Endothelial cell of umbilical vein (primary cell): ENCODE results near the gene ZC3H12C. TPM values are rescaled to one million over a fixed set of nuclear protein-coding genes. Genes with fewer than 3 reads are reported as not detected.
A peak's percentile ranks its signal among the peaks of the same experiment; 100 is the strongest.
"Not testable (repeated sequence)": the region's sequence is repeated elsewhere in the genome, so short reads cannot be mapped to it uniquely, and the experiment has no call there.

Experiments
- BruUV-seq: library from RNA; stranded (reverse); fragments of 400-500 nt; replicated peaks from 2 replicates; lab custom pipeline; 2021; lab: Mats Ljungman, UMichigan
- CTCF ChIA-PET: fragments of 300-600, 350-600 bp; sonication (Branson Sonifier 250); formaldehyde crosslinking; loops from one replicate; lab custom pipeline; 2021; ENCODE audit warnings: antibody characterized with exemption, inconsistent platforms; lab: Charles Lee
- POLR2A ChIA-PET: fragments of 300-600, 350-600 bp; sonication (Branson Sonifier 250); formaldehyde crosslinking; loops from one replicate; lab custom pipeline; 2021; ENCODE audit warnings: antibody characterized with exemption, inconsistent platforms; lab: Charles Lee
- DNase-seq: peaks from one replicate; pipeline ENCODE4 v3.0.0-alpha.2; 2011; ENCODE audit warnings: low read depth, low spot score
- FAIRE-seq: peaks from 2 replicates; lab custom pipeline; 2011; peaks lifted over from hg19 to GRCh38; lab: Jason Lieb, UNC
- H2AFZ ChIP-seq: 2 replicates; pipeline ENCODE4 v1.6.0; 2012; ENCODE audit warnings: low read depth, low read length, control low read depth, inconsistent platforms
- H3K27ac ChIP-seq: 2 replicates; pipeline ENCODE4 v1.5.1; 2011; ENCODE audit warnings: low read depth, mild to moderate bottlenecking, control low read depth, low read length, moderate library complexity; ENCODE audit not compliant: insufficient read depth
- H3K27me3 ChIP-seq, 2 experiments: 2 replicates each; pipeline versions ENCODE4 v1.6.0 to v1.6.1; 2011; ENCODE audit warnings: low read length in 2 of 2, mixed read lengths in 1 of 2; ENCODE audit not compliant: control insufficient read depth in 2 of 2, insufficient read depth in 2 of 2
- H3K36me3 ChIP-seq, 2 experiments: 2 replicates in 1 of 2; 3 replicates in 1 of 2; pipeline ENCODE4 v1.5.1; 2011; ENCODE audit warnings: low read length in 2 of 2, mild to moderate bottlenecking in 1 of 2, moderate library complexity in 1 of 2; ENCODE audit not compliant: control insufficient read depth in 2 of 2, insufficient read depth in 2 of 2; ENCODE audit errors: extremely low read depth in 1 of 2
- H3K4me1 ChIP-seq: 3 replicates; pipeline ENCODE4 v1.5.1; 2011; ENCODE audit warnings: mild to moderate bottlenecking, low read length; ENCODE audit not compliant: control insufficient read depth, insufficient read depth; ENCODE audit errors: extremely low read depth
- H3K4me2 ChIP-seq: 2 replicates; pipeline ENCODE4 v1.6.1; 2011; ENCODE audit warnings: low read length, control low read depth, mixed read lengths; ENCODE audit not compliant: insufficient read depth
- H3K4me3 ChIP-seq, 3 experiments: fragments of 200-600 bp in 1 of 3; sonication (generic), shearing (Covaris generic) in 1 of 3; replicated peaks in 1 of 3; 2 replicates each; pipeline ENCODE4 v1.5.1; 2011 to 2016; ENCODE audit warnings: control low read depth in 3 of 3, low read length in 3 of 3, mild to moderate bottlenecking in 2 of 3, inconsistent platforms in 1 of 3, low read depth in 1 of 3, moderate library complexity in 1 of 3; ENCODE audit not compliant: insufficient read depth in 1 of 3
- H3K79me2 ChIP-seq: 2 replicates; pipeline ENCODE4 v1.6.0; 2012; ENCODE audit warnings: low read length, inconsistent platforms; ENCODE audit not compliant: control insufficient read depth, insufficient read depth
- H3K9ac ChIP-seq: replicated peaks from 2 replicates; pipeline ENCODE3; 2011; ENCODE audit warnings: low read length, control low read depth; ENCODE audit not compliant: insufficient read depth; ENCODE audit errors: extremely low read depth
- H3K9me1 ChIP-seq: replicated peaks from 3 replicates; pipeline ENCODE4 v1.6.0; 2011; ENCODE audit warnings: mild to moderate bottlenecking, low read length; ENCODE audit not compliant: control insufficient read depth, insufficient read depth; ENCODE audit errors: extremely low read depth
- H3K9me3 ChIP-seq: replicated peaks from 2 replicates; pipeline ENCODE4 v1.5.1; 2012; ENCODE audit warnings: low read length, inconsistent platforms; ENCODE audit not compliant: control insufficient read depth, insufficient read depth
- H4K20me1 ChIP-seq: replicated peaks from 2 replicates; pipeline ENCODE3; 2011; ENCODE audit warnings: mild to moderate bottlenecking, low read length; ENCODE audit not compliant: control insufficient read depth, insufficient read depth; ENCODE audit errors: extremely low read depth
- FOS ChIP-seq: IDR thresholded peaks from 2 replicates; pipeline ENCODE4 v1.6.1; 2011; ENCODE audit warnings: mild to moderate bottlenecking, low read length, moderate library complexity, borderline replicate concordance; ENCODE audit not compliant: insufficient read depth
- GATA2 ChIP-seq: IDR thresholded peaks from 2 replicates; pipeline ENCODE4 v1.7.0; 2011; ENCODE audit warnings: low read depth, mild to moderate bottlenecking, moderate library complexity, mixed read lengths, low read length; ENCODE audit not compliant: insufficient read length, insufficient read depth
- JUN ChIP-seq: IDR thresholded peaks from 2 replicates; pipeline ENCODE4 v1.6.1; 2011; ENCODE audit warnings: borderline replicate concordance, low read depth; ENCODE audit not compliant: insufficient read length, insufficient read depth
- POLR2AphosphoS5 ChIP-seq: IDR thresholded peaks from 2 replicates; pipeline ENCODE4 v1.6.1; 2012; ENCODE audit warnings: low read depth, mild to moderate bottlenecking, control low read depth, low read length, moderate library complexity; ENCODE audit not compliant: insufficient read depth
- dilution Hi-C: fragments of 300-500 bp; cut with MboI; formaldehyde crosslinking; loops from one replicate; pipeline ENCODE4 v1.15.0; 2019; ENCODE audit warnings: low sequenced_read_pairs; ENCODE audit not compliant: extremely low pct_ligation_motif_present
- intact Hi-C: fragments of 100-400 bp; cut with micrococcal nuclease; formaldehyde crosslinking; loops from one replicate; pipeline ENCODE4 v1.10.0; 2022
- polyA plus RNA-seq, 4 experiments: library from polyadenylated mRNA; depleted of rRNA in 3 of 4; stranded (reverse) in 3 of 4; unstranded in 1 of 4; fragments of >200 nt; gene quantifications; 2 replicates each; pipeline versions ENCODE4 v1.2.1 to v1.2.3, GENCODE V29; 2011 to 2012; ENCODE audit warnings: missing spikeins in 1 of 4
- total RNA-seq: library from RNA; stranded (reverse); gene quantifications from 2 replicates; pipeline ENCODE4 v1.2.3, GENCODE V29; 2021

The ZC3H12C gene
- total and polyA plus RNA-seq, 2 donors (not counting 3 experiments of a cell fraction or from before 2014, with no cell fraction given), result 5.5 to 14.7 TPM

GRCh38 chr11:110192604-110193282 is 99.6 kb downstream of the ZC3H12C start:
- FAIRE-seq, intact Hi-C loops: not testable (repeated sequence)

DNA sequence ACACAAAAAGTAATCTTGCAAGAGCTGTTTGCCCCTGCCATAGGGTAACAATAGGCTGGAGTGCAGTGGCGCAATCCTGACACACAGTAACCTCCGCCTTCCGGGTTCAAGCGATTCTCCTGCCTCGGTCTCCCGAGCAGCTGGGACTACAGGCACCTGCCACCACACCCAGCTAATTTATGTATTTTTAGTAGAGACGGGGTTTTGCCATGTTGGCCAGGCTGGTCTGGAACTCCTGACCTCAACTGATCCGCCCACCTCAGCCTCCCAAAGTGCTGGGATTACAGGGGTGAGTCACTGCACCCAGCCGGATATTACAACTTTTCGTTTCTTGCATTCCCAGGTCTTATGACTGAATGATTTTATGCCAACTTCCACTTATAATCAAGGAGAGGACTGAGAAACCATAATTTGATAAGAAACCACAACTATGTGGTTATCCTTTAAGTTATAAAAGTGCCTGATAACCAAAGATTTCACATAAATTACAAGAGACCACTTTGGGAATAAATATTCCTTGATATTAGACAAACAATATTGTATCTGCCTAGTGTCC is 101.1 kb downstream of the ZC3H12C start:
- H3K27me3 ChIP-seq, POLR2A ChIA-PET, H3K9me1 ChIP-seq, H3K79me2 ChIP-seq, H2AFZ ChIP-seq, dilution Hi-C loops, H3K9me3 ChIP-seq, H3K4me3 ChIP-seq, H3K36me3 ChIP-seq, H4K20me1 ChIP-seq: not testable (repeated sequence)
- FAIRE-seq (peak; percentile 84), DNase-seq (peak; percentile 79)
- CTCF ChIA-PET, result interaction anchor here (1.2 kb wide), 1 partner anchor 255 kb away, joined by 5 read pairs; no protein-coding TSS in a partner anchor
- TF ChIP-seq POLR2AphosphoS5, result peak; percentile 60
- peak; percentile 35 for TF ChIP-seq JUN
- peak; percentile 74 for TF ChIP-seq FOS
- TF ChIP-seq GATA2, result peak; percentile 73
- intact Hi-C loops, result loop anchor here (1.0 kb wide), 2 partner anchors 99 to 248 kb away; no protein-coding TSS in a partner anchor
- Histone ChIP-seq H3K4me1 (peaks cover 28% of the 10 kb centered on the region), H3K4me2 (peak overlapping the region; percentile 38), H3K27ac (peak overlapping the region; percentile 78), H3K9ac (peak overlapping the region; percentile 44)
- TSS peak; percentile 6 for BruUV-seq

More at GRCh38 chr11:110192604-110193282, 99.6 kb downstream of the ZC3H12C start:
- H3K27ac ChIP-seq, H3K79me2 ChIP-seq, CTCF ChIA-PET, H3K9me3 ChIP-seq, H3K4me2 ChIP-seq, H3K27me3 ChIP-seq, dilution Hi-C loops, H3K9me1 ChIP-seq, H3K4me3 ChIP-seq, BruUV-seq, DNase-seq, H3K9ac ChIP-seq, H2AFZ ChIP-seq, H4K20me1 ChIP-seq, POLR2A ChIA-PET, H3K36me3 ChIP-seq: not testable (repeated sequence)
- H3K4me1 ChIP-seq, result peaks cover 28% of the 10 kb centered on the region
